Measurements from ENCODE around the gene LRCH2. TPM values are rescaled to one million over a fixed set of nuclear protein-coding genes. Genes with fewer than 3 reads are reported as not detected.

The LRCH2 gene, protein sequence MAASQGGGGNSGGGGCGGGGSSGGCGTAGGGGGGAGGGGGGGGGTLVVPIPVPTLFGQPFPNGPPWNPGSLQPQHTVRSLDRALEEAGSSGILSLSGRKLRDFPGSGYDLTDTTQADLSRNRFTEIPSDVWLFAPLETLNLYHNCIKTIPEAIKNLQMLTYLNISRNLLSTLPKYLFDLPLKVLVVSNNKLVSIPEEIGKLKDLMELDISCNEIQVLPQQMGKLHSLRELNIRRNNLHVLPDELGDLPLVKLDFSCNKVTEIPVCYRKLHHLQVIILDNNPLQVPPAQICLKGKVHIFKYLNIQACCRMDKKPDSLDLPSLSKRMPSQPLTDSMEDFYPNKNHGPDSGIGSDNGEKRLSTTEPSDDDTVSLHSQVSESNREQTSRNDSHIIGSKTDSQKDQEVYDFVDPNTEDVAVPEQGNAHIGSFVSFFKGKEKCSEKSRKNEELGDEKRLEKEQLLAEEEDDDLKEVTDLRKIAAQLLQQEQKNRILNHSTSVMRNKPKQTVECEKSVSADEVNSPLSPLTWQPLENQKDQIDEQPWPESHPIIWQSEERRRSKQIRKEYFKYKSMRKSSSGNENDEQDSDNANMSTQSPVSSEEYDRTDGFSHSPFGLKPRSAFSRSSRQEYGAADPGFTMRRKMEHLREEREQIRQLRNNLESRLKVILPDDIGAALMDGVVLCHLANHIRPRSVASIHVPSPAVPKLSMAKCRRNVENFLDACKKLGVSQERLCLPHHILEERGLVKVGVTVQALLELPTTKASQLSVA
- total RNA-seq (under 1 TPM; 0.12 to 0.72 (median 0.28) TPM), polyA plus RNA-seq (1 to 10 TPM in 1 of 2 donors, under 1 TPM in 1; 0.38 to 1.0 TPM)

DNA sequence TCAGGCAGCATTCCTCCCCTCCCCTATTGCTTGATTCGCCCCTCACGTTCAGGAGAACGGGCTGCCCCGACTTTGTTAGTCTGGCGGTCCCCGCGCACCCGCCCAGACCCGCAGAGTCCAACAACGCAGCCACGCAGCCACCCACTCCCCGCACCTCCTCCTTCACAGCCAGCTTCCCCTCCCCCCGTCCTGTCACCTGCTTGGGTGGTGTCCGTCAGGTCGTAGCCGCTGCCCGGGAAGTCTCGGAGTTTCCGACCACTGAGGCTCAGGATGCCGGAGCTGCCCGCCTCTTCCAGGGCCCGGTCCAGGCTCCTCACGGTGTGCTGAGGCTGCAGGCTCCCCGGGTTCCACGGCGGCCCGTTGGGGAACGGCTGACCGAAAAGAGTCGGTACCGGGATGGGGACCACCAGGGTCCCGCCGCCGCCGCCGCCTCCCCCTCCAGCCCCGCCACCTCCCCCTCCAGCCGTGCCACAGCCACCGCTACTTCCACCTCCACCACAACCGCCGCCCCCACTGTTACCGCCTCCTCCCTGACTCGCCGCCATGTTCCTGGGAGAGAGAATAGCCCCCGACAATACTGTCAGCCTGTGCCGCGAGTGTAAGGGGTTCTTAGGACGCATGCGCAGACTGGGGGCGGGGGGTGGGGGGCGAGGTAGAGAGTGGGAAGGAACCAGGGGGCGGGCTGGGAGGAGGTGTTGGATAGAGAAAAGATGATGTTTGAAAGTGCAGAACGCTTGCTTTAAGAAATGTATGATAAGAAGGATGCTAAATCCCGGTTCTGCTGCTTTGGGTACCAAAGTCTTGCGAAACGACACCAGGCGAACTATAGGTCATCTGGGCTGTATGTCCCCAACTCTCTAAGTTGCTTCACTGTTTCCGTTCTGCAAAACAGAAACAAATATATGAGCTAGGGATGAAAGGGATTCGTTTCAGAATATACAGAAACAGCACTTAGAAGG, at the start of gene LRCH2:
Gene LRCH2, minus strand, starts transcription at position 600 of the 959 bp plus-strand sequence. Its CDS starts 55 bp downstream, at position 545.
- Histone ChIP-seq H3K36me3 (no peaks in the 10 kb centered on the region), H3K4me3 (peak within 1 kb of the TSS in 3 of 4 donors; percentile 2 to 36 (median 6)), H3K9me3 (no peaks in the 10 kb centered on the region), H3K27me3 (peaks cover 0 to 51% (median 5%) of the 10 kb centered on the region in 4 donors), H3K27ac (no peak within 1 kb of the TSS), H3K4me1 (no peaks in the 10 kb centered on the region)
- TF ChIP-seq, protein P1, sequence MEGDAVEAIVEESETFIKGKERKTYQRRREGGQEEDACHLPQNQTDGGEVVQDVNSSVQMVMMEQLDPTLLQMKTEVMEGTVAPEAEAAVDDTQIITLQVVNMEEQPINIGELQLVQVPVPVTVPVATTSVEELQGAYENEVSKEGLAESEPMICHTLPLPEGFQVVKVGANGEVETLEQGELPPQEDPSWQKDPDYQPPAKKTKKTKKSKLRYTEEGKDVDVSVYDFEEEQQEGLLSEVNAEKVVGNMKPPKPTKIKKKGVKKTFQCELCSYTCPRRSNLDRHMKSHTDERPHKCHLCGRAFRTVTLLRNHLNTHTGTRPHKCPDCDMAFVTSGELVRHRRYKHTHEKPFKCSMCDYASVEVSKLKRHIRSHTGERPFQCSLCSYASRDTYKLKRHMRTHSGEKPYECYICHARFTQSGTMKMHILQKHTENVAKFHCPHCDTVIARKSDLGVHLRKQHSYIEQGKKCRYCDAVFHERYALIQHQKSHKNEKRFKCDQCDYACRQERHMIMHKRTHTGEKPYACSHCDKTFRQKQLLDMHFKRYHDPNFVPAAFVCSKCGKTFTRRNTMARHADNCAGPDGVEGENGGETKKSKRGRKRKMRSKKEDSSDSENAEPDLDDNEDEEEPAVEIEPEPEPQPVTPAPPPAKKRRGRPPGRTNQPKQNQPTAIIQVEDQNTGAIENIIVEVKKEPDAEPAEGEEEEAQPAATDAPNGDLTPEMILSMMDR (IDR thresholded peaks at IDR 0.05) = no peak
- 3 to 11% methylated on average over 48 to 52 of the region's 59 CpGs for WGBS, 2 donors
- ATAC-seq (peak in 3 of 4 donors; percentile 26 to 67 (median 56)), DNase-seq (peak in 4 of 6 donors; percentile 12 to 66 (median 37)), FAIRE-seq (no peak)
- intact Hi-C loops (cut with DNase I) = no loop called here

DNA sequence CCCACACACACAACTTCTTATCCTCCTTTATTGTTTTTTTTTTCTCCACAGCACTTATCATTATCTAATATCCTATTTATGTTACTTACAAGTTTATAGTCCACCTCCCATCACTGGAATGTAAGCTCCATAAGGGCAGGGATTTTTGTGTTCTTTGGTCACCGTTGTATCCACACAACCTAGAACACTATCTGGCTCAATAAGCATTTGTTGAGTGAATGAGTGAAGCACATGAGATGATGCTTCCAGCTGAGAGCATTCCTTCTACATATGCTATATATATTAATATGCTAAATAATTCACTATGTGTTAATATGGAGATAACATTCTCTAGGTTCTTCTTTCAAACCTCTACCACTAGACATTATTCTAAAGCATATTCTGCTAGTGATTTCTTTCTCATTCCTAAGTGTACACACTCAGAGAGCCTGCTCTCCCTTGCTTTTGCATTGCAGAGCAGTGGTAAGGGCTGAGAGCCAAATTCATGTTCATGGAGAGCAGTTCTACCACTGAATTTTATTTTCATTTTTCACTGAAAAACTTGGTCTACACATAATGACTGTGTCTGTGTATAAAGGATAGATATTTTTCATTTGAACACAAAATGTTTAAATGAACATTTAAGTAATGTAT, 35.3 kb upstream of the LRCH2 start:
- TF ChIP-seq, protein P1 (IDR thresholded peaks at IDR 0.05) = no peak
- Histone ChIP-seq H3K27ac (no peak overlapping the region), H3K36me3 (no peaks in the 10 kb centered on the region), H3K4me1 (no peaks in the 10 kb centered on the region), H3K4me3 (no peak overlapping the region), H3K9me3 (no peaks in the 10 kb centered on the region), H3K27me3 (peaks cover 0 to 34% (median 1%) of the 10 kb centered on the region in 4 donors)
- intact Hi-C loops (cut with DNase I) = no loop called here
- FAIRE-seq (no peak), ATAC-seq (no peak), DNase-seq (no peak)
- 73 to 91% methylated on average over 1 of the region's 1 CpG for WGBS, 2 donors

DNA sequence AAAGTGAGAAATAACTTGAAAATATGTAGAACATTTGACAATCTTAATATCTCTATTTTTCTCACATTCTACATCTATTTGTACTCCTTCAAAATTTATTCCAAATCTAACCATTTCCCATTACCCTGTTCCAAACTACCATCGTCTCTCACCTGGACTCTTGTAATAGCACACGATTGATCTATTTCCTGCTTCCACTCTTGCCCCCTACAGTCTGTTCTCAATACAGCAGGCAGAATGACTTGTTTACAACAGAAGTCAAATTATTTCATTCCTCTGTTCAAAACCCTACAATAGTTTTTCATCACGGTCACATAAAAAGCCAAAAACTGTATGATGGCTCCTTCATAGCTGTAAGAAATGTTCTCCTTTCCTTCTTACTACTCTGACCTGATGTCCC, 34.5 kb upstream of the LRCH2 start:
- FAIRE-seq (no peak), ATAC-seq (no peak), DNase-seq (no peak)
- Histone ChIP-seq H3K4me3 (no peak overlapping the region), H3K9me3 (no peaks in the 10 kb centered on the region), H3K36me3 (no peaks in the 10 kb centered on the region), H3K27ac (no peak overlapping the region), H3K27me3 (peaks cover 0 to 34% (median 1%) of the 10 kb centered on the region in 4 donors), H3K4me1 (no peaks in the 10 kb centered on the region)
- WGBS, 2 donors = 25 to 28% methylated on average over 3 of the region's 3 CpGs
- intact Hi-C loops (cut with DNase I) = no loop called here
- TF ChIP-seq, protein P1 (IDR thresholded peaks at IDR 0.05) = peak in 1 of 4 donors; percentile 14

DNA sequence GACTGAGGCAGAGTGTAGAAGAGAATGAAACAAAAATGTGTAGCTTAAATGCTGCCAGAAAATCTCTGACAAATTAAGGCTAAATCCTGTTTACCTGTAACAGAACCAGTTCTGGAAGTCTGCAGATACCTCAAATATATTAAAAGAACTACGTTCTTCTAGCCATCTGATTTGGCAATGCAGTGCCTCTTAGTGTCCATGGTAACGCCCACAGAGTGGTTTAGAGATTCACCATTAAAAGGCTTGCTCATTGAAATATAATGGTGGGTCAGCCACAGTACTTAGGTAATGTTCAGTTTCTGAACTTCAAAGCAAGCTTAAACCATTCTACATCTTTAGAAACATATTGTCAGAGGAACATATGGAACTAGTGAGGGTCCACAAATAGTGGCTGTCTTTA, 32.4 kb upstream of the LRCH2 start:
- Histone ChIP-seq H3K4me3 (no peak overlapping the region), H3K9me3 (no peaks in the 10 kb centered on the region), H3K36me3 (no peaks in the 10 kb centered on the region), H3K27ac (no peak overlapping the region), H3K27me3 (peaks cover 0 to 29% (median 1%) of the 10 kb centered on the region in 4 donors), H3K4me1 (no peaks in the 10 kb centered on the region)
- no peak for FAIRE-seq
- no peak for ATAC-seq
- no peak for DNase-seq
- intact Hi-C loops (cut with DNase I) = no loop called here
- 44 to 49% methylated on average over 2 of the region's 2 CpGs for WGBS, 2 donors
- TF ChIP-seq, protein P1 (IDR thresholded peaks at IDR 0.05) = no peak

Measured in pancreas (tissue), 10 donors.